Small intestine (tissue), 7 donors: ENCODE results near the gene KCNQ5. TPM values are rescaled to one million over a fixed set of nuclear protein-coding genes. Genes with fewer than 3 reads are reported as not detected.

Experiments used
- DNase-seq, 2 donors: peaks; one replicate each; pipeline versions ENCODE4 v3.0.0 to v3.0.0-alpha.2; 2013
- FAIRE-seq: peaks from 2 replicates; lab custom pipeline; 2012; peaks lifted over from hg19 to GRCh38; lab: Jason Lieb, UNC
- H3K27ac ChIP-seq, 3 donors: one replicate each; pipeline ENCODE4 v1.5.1; 2013; ENCODE audit warnings: low read length in 2 of 3, mild to moderate bottlenecking in 2 of 3, control low read depth in 1 of 3, inconsistent platforms in 1 of 3, low read depth in 1 of 3, moderate library complexity in 1 of 3
- H3K27me3 ChIP-seq, 3 donors: one replicate each; pipeline ENCODE4 v1.6.1; 2013; ENCODE audit warnings: low read length in 3 of 3, inconsistent platforms in 1 of 3; ENCODE audit not compliant: control insufficient read depth in 3 of 3, insufficient read depth in 3 of 3
- H3K36me3 ChIP-seq, 3 donors: one replicate each; pipeline ENCODE4 v1.6.1; 2013; ENCODE audit warnings: low read length in 3 of 3, inconsistent platforms in 1 of 3, low read depth in 1 of 3, mild to moderate bottlenecking in 1 of 3, moderate library complexity in 1 of 3; ENCODE audit not compliant: control insufficient read depth in 3 of 3, insufficient read depth in 2 of 3
- H3K4me1 ChIP-seq, 3 donors: one replicate each; pipeline ENCODE4 v1.6.1; 2013; ENCODE audit warnings: low read length in 2 of 3, inconsistent platforms in 1 of 3, low read depth in 1 of 3, mild to moderate bottlenecking in 1 of 3, moderate library complexity in 1 of 3; ENCODE audit not compliant: control insufficient read depth in 3 of 3, insufficient read depth in 2 of 3
- H3K4me3 ChIP-seq, 3 donors: one replicate each; pipeline ENCODE4 v1.5.1; 2013; ENCODE audit warnings: low read length in 3 of 3, control low read depth in 1 of 3, inconsistent platforms in 1 of 3, low read depth in 1 of 3, mild to moderate bottlenecking in 1 of 3, moderate library complexity in 1 of 3
- H3K9me3 ChIP-seq, 2 donors: one replicate each; pipeline ENCODE4 v1.6.1; 2013; ENCODE audit warnings: low read depth in 1 of 2, low read length in 1 of 2; ENCODE audit not compliant: control insufficient read depth in 2 of 2, insufficient read depth in 1 of 2
- WGBS, 3 donors: extraction: QIAGEN DNeasy Blood & Tissue Kit; methylation state at CpG; one replicate each; pipeline ENCODE4 v1.1.7; 2013; 5-methylcytosine and 5-hydroxymethylcytosine counted together
- polyA plus RNA-seq, 4 donors: library from polyadenylated mRNA; stranded (reverse) in 3 of 4; unstranded in 1 of 4; fragments of 200-250 nt in 3 of 4; fragments of 120-200 nt in 1 of 4; gene quantifications; one replicate each; pipeline versions ENCODE4 v1.2.1 to v1.2.3, GENCODE V29; 2013
- donor health status: healthy with polysubstance abuse.
- donor health status: control.
- donor health status: control.
- donor health status: Bipolar disorder and iron deficiency.
- donor health status: healthy.

The KCNQ5 gene
- polyA plus RNA-seq, 4 donors, result 0.27 to 0.92 TPM; not detected in 2

GRCh38 chr6:72724545-72724944, 102.7 kb downstream of the KCNQ5 start:
- Histone ChIP-seq H3K4me3 (no peak overlapping the region), H3K27me3 (no peaks in the 10 kb centered on the region), H3K27ac (no peak overlapping the region), H3K36me3 (no peaks in the 10 kb centered on the region), H3K4me1 (no peaks in the 10 kb centered on the region), H3K9me3 (peaks cover 0 to 4% of the 10 kb centered on the region in 2 donors)
- DNase-seq (no peak), FAIRE-seq (no peak)
- 19 to 44% (median 42%) methylated on average over 2 of the region's 2 CpGs for WGBS, 3 donors

DNA sequence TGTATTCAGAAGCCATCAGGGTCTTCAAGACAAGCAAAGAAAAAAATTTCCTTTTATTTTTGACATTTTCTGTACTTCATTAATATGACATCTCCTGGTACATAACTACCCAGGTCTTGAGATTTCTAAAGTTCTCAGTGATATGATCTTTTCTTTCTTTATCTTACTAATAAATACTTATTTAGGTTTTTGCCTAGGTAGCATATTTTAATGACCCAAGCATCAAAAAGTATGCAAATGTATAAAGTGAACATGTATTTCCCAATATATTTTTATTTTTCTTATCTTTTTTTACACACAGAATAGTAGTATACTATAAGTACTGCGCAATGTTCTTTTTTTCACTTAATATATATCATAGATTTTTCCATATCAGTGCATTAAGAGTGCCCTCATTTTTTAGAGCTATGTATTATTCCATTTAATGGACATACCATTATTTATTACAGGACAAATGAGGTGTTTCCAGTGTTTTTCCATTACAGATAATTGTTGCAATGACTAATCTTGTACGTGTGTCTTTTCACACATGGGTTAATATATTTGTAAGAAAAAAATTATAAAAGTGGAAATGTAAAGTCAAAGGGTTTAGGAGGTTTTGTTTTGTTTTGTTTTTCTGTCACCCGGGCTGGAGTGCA, 107.0 kb downstream of the KCNQ5 start:
- Histone ChIP-seq H3K4me1 (no peaks in the 10 kb centered on the region), H3K36me3 (no peaks in the 10 kb centered on the region), H3K27me3 (no peaks in the 10 kb centered on the region), H3K9me3 (peaks cover 0 to 4% of the 10 kb centered on the region in 2 donors), H3K27ac (no peak overlapping the region), H3K4me3 (no peak overlapping the region)
- DNase-seq (no peak), FAIRE-seq (no peak)
- 82 to 91% (median 90%) methylated on average over 3 of the region's 3 CpGs for WGBS, 3 donors

GRCh38 chr6:72733045-72733444, 111.2 kb downstream of the KCNQ5 start:
- no peaks in the 10 kb centered on the region for H3K36me3 ChIP-seq
- H3K4me3 ChIP-seq, result no peak overlapping the region
- no peak overlapping the region for H3K27ac ChIP-seq
- WGBS, 3 donors, result 77 to 84% (median 79%) methylated on average over 2 of the region's 2 CpGs
- no peak for FAIRE-seq
- peaks cover 0 to 4% of the 10 kb centered on the region in 2 donors for H3K9me3 ChIP-seq
- no peak for DNase-seq
- H3K4me1 ChIP-seq, result no peaks in the 10 kb centered on the region
- H3K27me3 ChIP-seq, result no peaks in the 10 kb centered on the region

GRCh38 chr6:72738091-72738490, 116.2 kb downstream of the KCNQ5 start:
- no peak for FAIRE-seq
- 76 to 83% (median 81%) methylated on average over 4 of the region's 4 CpGs for WGBS, 3 donors

GRCh38 chr6:72739368-72739779, 117.5 kb downstream of the KCNQ5 start:
- FAIRE-seq (no peak), DNase-seq (no peak)
- WGBS, 3 donors, result 57 to 73% (median 59%) methylated on average over 3 of the region's 3 CpGs
- H3K27me3 ChIP-seq, result no peaks in the 10 kb centered on the region
- no peaks in the 10 kb centered on the region for H3K36me3 ChIP-seq
- H3K27ac ChIP-seq, result no peak overlapping the region
- no peaks in the 10 kb centered on the region for H3K4me1 ChIP-seq
- no peak overlapping the region for H3K4me3 ChIP-seq
- no peaks in the 10 kb centered on the region for H3K9me3 ChIP-seq

More at GRCh38 chr6:72738091-72738490, 116.2 kb downstream of the KCNQ5 start:
- no peak overlapping the region for H3K27ac ChIP-seq
- no peaks in the 10 kb centered on the region for H3K27me3 ChIP-seq
- no peak for DNase-seq
- no peaks in the 10 kb centered on the region for H3K9me3 ChIP-seq
- H3K36me3 ChIP-seq, result no peaks in the 10 kb centered on the region
- no peak overlapping the region for H3K4me3 ChIP-seq
- H3K4me1 ChIP-seq, result no peaks in the 10 kb centered on the region

- 72 to 75% (median 75%) methylated on average over 2 of the region's 2 CpGs for WGBS, 3 donors
- FAIRE-seq, result no peak
- Histone ChIP-seq H3K9me3 (no peaks in the 10 kb centered on the region), H3K36me3 (no peaks in the 10 kb centered on the region), H3K27me3 (no peaks in the 10 kb centered on the region), H3K4me3 (no peak overlapping the region), H3K27ac (no peak overlapping the region), H3K4me1 (no peaks in the 10 kb centered on the region)
- no peak for DNase-seq
Observed at GRCh38 chr6:72740135-72740534, 118.3 kb downstream of the KCNQ5 start.

GRCh38 chr6:72741083-72741482, 119.2 kb downstream of the KCNQ5 start:
- no peak for FAIRE-seq
- H3K4me1 ChIP-seq, result no peaks in the 10 kb centered on the region
- H3K27me3 ChIP-seq, result no peaks in the 10 kb centered on the region
- H3K4me3 ChIP-seq, result no peak overlapping the region
- no peak overlapping the region for H3K27ac ChIP-seq
- H3K9me3 ChIP-seq, result no peaks in the 10 kb centered on the region
- no peaks in the 10 kb centered on the region for H3K36me3 ChIP-seq
- 36 to 62% (median 51%) methylated on average over 3 of the region's 3 CpGs for WGBS, 3 donors
- DNase-seq, result no peak

GRCh38 chr6:72742001-72742673, 120.3 kb downstream of the KCNQ5 start:
- no peaks in the 10 kb centered on the region for H3K9me3 ChIP-seq
- WGBS, 3 donors, result 68 to 88% (median 72%) methylated on average over 5 of the region's 5 CpGs
- H3K36me3 ChIP-seq, result no peaks in the 10 kb centered on the region
- FAIRE-seq, result no peak
- no peak overlapping the region for H3K4me3 ChIP-seq
- no peaks in the 10 kb centered on the region for H3K27me3 ChIP-seq
- H3K4me1 ChIP-seq, result no peaks in the 10 kb centered on the region
- H3K27ac ChIP-seq, result no peak overlapping the region
- no peak for DNase-seq
